Neural cell (in vitro differentiated cells): Measurements from ENCODE around the gene CHKB. TPM values are rescaled to one million over a fixed set of nuclear protein-coding genes. Genes with fewer than 3 reads are reported as not detected.

Experiments
- H2AFZ ChIP-seq: fragments of 200-600, 300-800 bp; sonication (generic), shearing (Covaris generic); 2 replicates; pipeline ENCODE4 v1.6.0; 2014; ENCODE audit warnings: low read depth, mild to moderate bottlenecking, antibody characterized with exemption, low read length, moderate library complexity
- H3F3A ChIP-seq: fragments of 200-600 bp; shearing (Covaris generic); 2 replicates; pipeline ENCODE4 v1.6.1; 2016; ENCODE audit warnings: mild to moderate bottlenecking, moderate library complexity, mixed read lengths, antibody characterized with exemption, low read length; ENCODE audit not compliant: insufficient read depth, poor library complexity, severe bottlenecking
- H3K27ac ChIP-seq: fragments of 200-600, 300-800 bp; sonication (generic), shearing (Covaris generic); 2 replicates; pipeline ENCODE4 v1.5.1; 2014; ENCODE audit warnings: mild to moderate bottlenecking, low read length, moderate library complexity
- H3K27me3 ChIP-seq: fragments of 300-800, 200-600 bp; sonication (generic), shearing (Covaris generic); 2 replicates; pipeline ENCODE4 v1.6.0; 2014; ENCODE audit warnings: mild to moderate bottlenecking, low read depth, low read length, moderate library complexity; ENCODE audit not compliant: insufficient read depth
- H3K36me3 ChIP-seq: fragments of 300-800, 200-600 bp; sonication (generic), shearing (Covaris generic); 2 replicates; pipeline ENCODE4 v1.5.1; 2014; ENCODE audit warnings: mild to moderate bottlenecking, antibody characterized with exemption, low read length, moderate library complexity; ENCODE audit not compliant: insufficient read depth
- H3K4me2 ChIP-seq: fragments of 300-800, 200-600 bp; sonication (generic), shearing (Covaris generic); 2 replicates; pipeline ENCODE4 v1.6.0; 2014; ENCODE audit warnings: mild to moderate bottlenecking, low read length
- H3K4me3 ChIP-seq: fragments of 300-800, 200-600 bp; sonication (generic), shearing (Covaris generic); 2 replicates; pipeline ENCODE4 v1.5.1; 2014; ENCODE audit warnings: mild to moderate bottlenecking, low read length, moderate library complexity
- H3K79me2 ChIP-seq: fragments of 200-600 bp; shearing (Covaris generic); replicated peaks from 2 replicates; pipeline ENCODE4 v1.6.0; 2014; ENCODE audit warnings: mild to moderate bottlenecking, low read length, moderate library complexity; ENCODE audit not compliant: insufficient read depth
- H3K9ac ChIP-seq: fragments of 300-800, 200-600 bp; sonication (generic), shearing (Covaris generic); 2 replicates; pipeline ENCODE4 v1.6.1; 2016; ENCODE audit warnings: mild to moderate bottlenecking, low read length, mixed read lengths
- H3K9me2 ChIP-seq: fragments of 200-600 bp; shearing (Covaris generic); 2 replicates; pipeline ENCODE4 v1.6.1; 2016; ENCODE audit warnings: mild to moderate bottlenecking, low read length, mixed read lengths; ENCODE audit not compliant: insufficient read depth
- H3K9me3 ChIP-seq: fragments of 200-600, 300-800 bp; sonication (generic), shearing (Covaris generic); 2 replicates; pipeline ENCODE4 v1.6.1; 2016; ENCODE audit warnings: mild to moderate bottlenecking, mixed run types, low read length, moderate library complexity, mixed read lengths
- H4K20me1 ChIP-seq: fragments of 200-600 bp; shearing (Covaris generic); 2 replicates; pipeline ENCODE4 v1.6.1; 2016; ENCODE audit warnings: mild to moderate bottlenecking, mixed run types; ENCODE audit not compliant: insufficient read depth
- CTCF ChIP-seq: fragments of 450-650 bp; IDR thresholded peaks from 2 replicates; pipeline ENCODE4 v1.5.1; 2014; ENCODE audit warnings: antibody characterized with exemption, mild to moderate bottlenecking, moderate library complexity; ENCODE audit not compliant: poor library complexity, severe bottlenecking
- EP300 ChIP-seq: fragments of 450-650 bp; conservative IDR thresholded peaks from 2 replicates; pipeline ENCODE4 v1.6.1; 2014; ENCODE audit warnings: antibody characterized with exemption, mild to moderate bottlenecking, moderate library complexity; ENCODE audit not compliant: poor library complexity, severe bottlenecking
- EZH2 ChIP-seq: fragments of 200-600, 300-800 bp; shearing (Covaris generic), sonication (generic); IDR thresholded peaks from 2 replicates; pipeline ENCODE4 v1.6.1; 2014; ENCODE audit warnings: antibody characterized with exemption, low read length, borderline replicate concordance, mild to moderate bottlenecking; ENCODE audit not compliant: insufficient read depth, poor library complexity, severe bottlenecking
- MXI1 ChIP-seq: fragments of 450-650 bp; conservative IDR thresholded peaks from 2 replicates; pipeline ENCODE4 v1.6.1; 2014; ENCODE audit warnings: antibody characterized with exemption, mild to moderate bottlenecking; ENCODE audit not compliant: poor library complexity, severe bottlenecking
- POLR2AphosphoS5 ChIP-seq: IDR thresholded peaks from 2 replicates; pipeline ENCODE4 v1.6.1; 2012
- RAD21 ChIP-seq: fragments of 450-650 bp; conservative IDR thresholded peaks from 2 replicates; pipeline ENCODE4 v1.6.1; 2014; ENCODE audit warnings: antibody characterized with exemption, mild to moderate bottlenecking, moderate library complexity
- REST ChIP-seq: IDR thresholded peaks from 2 replicates; pipeline ENCODE4 v1.6.1; 2012; ENCODE audit warnings: borderline replicate concordance
- SMC3 ChIP-seq: fragments of 450-650 bp; conservative IDR thresholded peaks from 2 replicates; pipeline ENCODE4 v1.6.1; 2014; ENCODE audit warnings: antibody characterized with exemption, mild to moderate bottlenecking, moderate library complexity; ENCODE audit not compliant: poor library complexity
- TAF1 ChIP-seq: IDR thresholded peaks from 2 replicates; pipeline ENCODE4 v1.6.1; 2012; ENCODE audit warnings: low read depth
- polyA plus RNA-seq: library from polyadenylated mRNA; depleted of rRNA; stranded (reverse); fragments of >200 nt; gene quantifications from 2 replicates; pipeline ENCODE4 v1.2.3, GENCODE V29; 2014

Gene CHKB
- polyA plus RNA-seq, 1 donor from 2014 or later: 173 TPM

GRCh38 chr22:50621948-50622722 lies 39.5 kb upstream of the CHKB start:
- no peak overlapping the region for H3K27ac ChIP-seq
- H3K36me3 ChIP-seq: no peaks in the 10 kb centered on the region
- no peaks in the 10 kb centered on the region for H3K9me3 ChIP-seq
- no peak overlapping the region for H2AFZ ChIP-seq
- no peaks in the 10 kb centered on the region for H3K9me2 ChIP-seq
- H4K20me1 ChIP-seq: no peaks in the 10 kb centered on the region
- H3K4me2 ChIP-seq: no peak overlapping the region
- H3F3A ChIP-seq: no peaks in the 10 kb centered on the region
- no peaks in the 10 kb centered on the region for H3K79me2 ChIP-seq
- H3K4me3 ChIP-seq: no peak overlapping the region
- H3K27me3 ChIP-seq: no peaks in the 10 kb centered on the region
- TF ChIP-seq EZH2 (no peak), SMC3 (no peak), CTCF (no peak), RAD21 (no peak), POLR2AphosphoS5 (no peak), TAF1 (no peak), MXI1 (no peak), REST (no peak), EP300 (no peak)
- H3K9ac ChIP-seq: no peak overlapping the region

DNA sequence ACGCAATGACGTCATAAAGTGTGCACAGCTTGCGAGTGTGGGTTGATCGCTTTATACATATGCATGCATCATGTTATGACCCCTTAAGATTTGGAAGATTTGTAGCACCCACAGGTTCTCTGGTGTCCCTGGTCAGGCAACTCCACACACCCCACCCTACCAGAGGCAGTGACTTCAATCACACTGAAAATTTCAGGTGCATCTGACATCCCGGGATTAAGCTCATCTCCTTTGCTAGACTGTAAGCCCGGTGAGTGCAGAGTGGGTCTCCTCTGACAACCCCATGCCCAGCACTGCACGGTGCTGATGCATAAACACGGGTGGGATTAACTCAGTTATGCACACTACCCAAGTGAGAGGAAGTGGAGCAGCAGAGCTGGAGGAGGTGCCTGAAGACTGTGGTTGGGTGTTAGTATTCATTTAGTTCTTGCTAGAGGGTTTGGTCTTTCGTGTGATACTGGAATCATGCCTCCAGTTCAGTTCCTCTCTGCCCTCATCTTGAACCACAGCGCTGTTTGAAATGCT lies 38.8 kb upstream of the CHKB start:
- Histone ChIP-seq H3K9me2 (no peaks in the 10 kb centered on the region), H3K4me3 (no peak overlapping the region), H3F3A (no peaks in the 10 kb centered on the region), H3K9me3 (no peaks in the 10 kb centered on the region), H3K27ac (no peak overlapping the region), H3K79me2 (no peaks in the 10 kb centered on the region), H3K27me3 (no peaks in the 10 kb centered on the region), H3K4me2 (no peak overlapping the region), H3K36me3 (no peaks in the 10 kb centered on the region), H4K20me1 (no peaks in the 10 kb centered on the region), H2AFZ (no peak overlapping the region), H3K9ac (no peak overlapping the region)
- no peak for TF ChIP-seq EZH2
- TF ChIP-seq SMC3: no peak
- TF ChIP-seq TAF1: no peak
- no peak for TF ChIP-seq EP300
- TF ChIP-seq RAD21: no peak
